Keratinocyte (primary cell): Measurements from ENCODE around the gene BICD2. TPM values are rescaled to one million over a fixed set of nuclear protein-coding genes. Genes with fewer than 3 reads are reported as not detected.

Experiments used
- DNase-seq: peaks from one replicate; pipeline ENCODE4 v3.0.0-alpha.2; 2011; ENCODE audit warnings: low read depth, missing footprints, low spot score
- FAIRE-seq: peaks from 2 replicates; lab custom pipeline; 2011; peaks lifted over from hg19 to GRCh38; lab: Jason Lieb, UNC
- H2AFZ ChIP-seq: 2 replicates; pipeline ENCODE4 v1.6.0; 2012; ENCODE audit warnings: low read length, control low read depth, inconsistent platforms; ENCODE audit not compliant: control insufficient read depth
- H3K27ac ChIP-seq: 2 replicates; pipeline ENCODE4 v1.5.1; 2011; ENCODE audit warnings: low read length; ENCODE audit not compliant: control insufficient read depth, insufficient read depth
- H3K27me3 ChIP-seq: 3 replicates; pipeline ENCODE4 v1.6.0; 2011; ENCODE audit warnings: low read length; ENCODE audit not compliant: control insufficient read depth, insufficient read depth; ENCODE audit errors: extremely low read depth
- H3K36me3 ChIP-seq, 2 experiments: 2 replicates in 1 of 2; 3 replicates in 1 of 2; pipeline ENCODE4 v1.5.1; 2011; ENCODE audit warnings: low read length in 2 of 2, mild to moderate bottlenecking in 1 of 2; ENCODE audit not compliant: control insufficient read depth in 2 of 2, insufficient read depth in 2 of 2; ENCODE audit errors: extremely low read depth in 1 of 2
- H3K4me1 ChIP-seq: 3 replicates; pipeline ENCODE4 v1.5.1; 2011; ENCODE audit warnings: low read length; ENCODE audit not compliant: control insufficient read depth, insufficient read depth; ENCODE audit errors: extremely low read depth
- H3K4me2 ChIP-seq: 3 replicates; pipeline ENCODE4 v1.6.0; 2011; ENCODE audit warnings: low read depth, low read length; ENCODE audit not compliant: control insufficient read depth, insufficient read depth; ENCODE audit errors: extremely low read depth
- H3K4me3 ChIP-seq, 3 experiments: fragments of 200-600 bp in 1 of 3; sonication (generic) in 1 of 3; 2 replicates in 2 of 3; 3 replicates in 1 of 3; pipeline ENCODE4 v1.5.1; 2011 to 2016; ENCODE audit warnings: low read length in 3 of 3, mild to moderate bottlenecking in 3 of 3, control low read depth in 2 of 3, inconsistent platforms in 1 of 3, low read depth in 1 of 3, mixed read lengths in 1 of 3, mixed run types in 1 of 3, moderate library complexity in 1 of 3; ENCODE audit not compliant: control insufficient read depth in 2 of 3, insufficient read depth in 2 of 3; ENCODE audit errors: extremely low read depth in 1 of 3
- H3K79me2 ChIP-seq: 2 replicates; pipeline ENCODE4 v1.6.0; 2012; ENCODE audit warnings: low read length; ENCODE audit not compliant: control insufficient read depth, insufficient read depth
- H3K9ac ChIP-seq: 3 replicates; pipeline ENCODE4 v1.6.0; 2011; ENCODE audit warnings: low read length; ENCODE audit not compliant: control insufficient read depth, insufficient read depth; ENCODE audit errors: extremely low read depth
- H3K9me1 ChIP-seq: 3 replicates; pipeline ENCODE4 v1.6.0; 2011; ENCODE audit warnings: low read length; ENCODE audit not compliant: control insufficient read depth, insufficient read depth; ENCODE audit errors: extremely low read depth
- H3K9me3 ChIP-seq: 2 replicates; pipeline ENCODE4 v1.5.1; 2012; ENCODE audit warnings: low read depth, low read length; ENCODE audit not compliant: control insufficient read depth
- H4K20me1 ChIP-seq: 3 replicates; pipeline ENCODE4 v1.6.0; 2011; ENCODE audit warnings: low read length; ENCODE audit not compliant: control insufficient read depth, insufficient read depth; ENCODE audit errors: extremely low read depth
- CTCF ChIP-seq, 3 experiments: IDR thresholded peaks in 1 of 3; conservative IDR thresholded peaks in 1 of 3; optimal IDR thresholded peaks in 1 of 3; 2 replicates in 2 of 3; 3 replicates in 1 of 3; pipeline versions ENCODE3 to v1.5.1; 2011; ENCODE audit warnings: low read length in 3 of 3, mild to moderate bottlenecking in 3 of 3, moderate library complexity in 2 of 3, control low read depth in 1 of 3, inconsistent platforms in 1 of 3; ENCODE audit not compliant: insufficient read depth in 2 of 3; ENCODE audit errors: extremely low read depth in 1 of 3
- EZH2 ChIP-seq: IDR thresholded peaks from one replicate; pipeline ENCODE4 v1.6.1; 2012; ENCODE audit warnings: inconsistent platforms, mild to moderate bottlenecking, low read length, moderate library complexity
- dilution Hi-C: fragments of 300-500 bp; cut with MboI; formaldehyde crosslinking; loops from one replicate; pipeline ENCODE4 v1.7.0; 2020; ENCODE audit warnings: low sequenced_read_pairs; ENCODE audit not compliant: extremely low pct_ligation_motif_present
- polyA plus RNA-seq, 5 experiments: library from polyadenylated mRNA; depleted of rRNA in 3 of 5; stranded (reverse) in 3 of 5; stranded (forward) in 1 of 5; unstranded in 1 of 5; fragments of >200 nt; gene quantifications; 1 replicate in 1 of 5; 2 replicates in 3 of 5; 3 replicates in 1 of 5; pipeline versions ENCODE4 v1.2.1 to v1.2.3, GENCODE V29; 2011 to 2012; ENCODE audit warnings: missing spikeins in 2 of 5, low read depth in 1 of 5, low replicate concordance in 1 of 5

The BICD2 gene
- polyA plus RNA-seq, 1 donor (not counting 4 experiments of a cell fraction or from before 2014, with no cell fraction given) = 41.9 TPM

- TF ChIP-seq EZH2 (no peak), CTCF (optimal IDR thresholded peaks at IDR 0.05 in 1 of 3, IDR thresholded peaks at IDR 0.05 in 1 of 3, conservative IDR thresholded peaks at IDR 0.05 in 1 of 3; ENCODE audit: extremely low read depth in 1 of 3, insufficient read depth in 2 of 3, low read length in 3 of 3) (no peak)
- H3K9me1 ChIP-seq = no peaks in the 10 kb centered on the region
- no peaks in the 10 kb centered on the region for H3K36me3 ChIP-seq
- H3K4me1 ChIP-seq = peaks cover 19% of the 10 kb centered on the region
- H3K79me2 ChIP-seq = no peaks in the 10 kb centered on the region
- H3K27ac ChIP-seq = no peak overlapping the region
- H3K4me2 ChIP-seq = no peak overlapping the region
- dilution Hi-C loops = no loop called here
- no peaks in the 10 kb centered on the region for H3K27me3 ChIP-seq
- H3K9me3 ChIP-seq = peaks cover 4% of the 10 kb centered on the region
- no peak for DNase-seq
- no peak overlapping the region for H3K9ac ChIP-seq
- no peak for FAIRE-seq
- H2AFZ ChIP-seq = no peak overlapping the region
- H3K4me3 ChIP-seq = no peak overlapping the region
- H4K20me1 ChIP-seq = no peaks in the 10 kb centered on the region
Measured at GRCh38 chr9:92786298-92786697, 21.7 kb upstream of the BICD2 start.

- Histone ChIP-seq H3K27ac (peak overlapping the region; percentile 92), H3K9ac (peak overlapping the region; percentile 39), H3K9me1 (no peaks in the 10 kb centered on the region), H3K9me3 (peaks cover 7% of the 10 kb centered on the region), H3K4me1 (peaks cover 23% of the 10 kb centered on the region), H3K4me3 (no peak overlapping the region), H2AFZ (peak overlapping the region; percentile 29), H3K79me2 (no peaks in the 10 kb centered on the region), H3K4me2 (peak overlapping the region; percentile 77), H4K20me1 (no peaks in the 10 kb centered on the region), H3K36me3 (no peaks in the 10 kb centered on the region), H3K27me3 (no peaks in the 10 kb centered on the region)
- TF ChIP-seq EZH2 (no peak), CTCF (optimal IDR thresholded peaks at IDR 0.05 in 1 of 3, IDR thresholded peaks at IDR 0.05 in 1 of 3, conservative IDR thresholded peaks at IDR 0.05 in 1 of 3; ENCODE audit: extremely low read depth in 1 of 3, insufficient read depth in 2 of 3, low read length in 3 of 3) (no peak)
- FAIRE-seq (peak; percentile 100), DNase-seq (no peak)
- dilution Hi-C loops = no loop called here
Measured at GRCh38 chr9:92781899-92782298, 17.3 kb upstream of the BICD2 start.
